IPS DF 6.9 (cell line): ENCODE results near the gene GAS2L1.
"Not testable (repeated sequence)": the region's sequence is repeated elsewhere in the genome, so short reads cannot be mapped to it uniquely, and the experiment has no call there.

Experiments used
- DNase-seq: peaks from one replicate; pipeline ENCODE4 v3.0.0-alpha.2; 2013; ENCODE audit warnings: low read depth, low spot score
- H3K27ac ChIP-seq: one replicate; pipeline ENCODE4 v1.5.1; 2013; ENCODE audit warnings: low read length, control low read depth
- H3K27me3 ChIP-seq: 2 replicates; pipeline ENCODE4 v1.6.1; 2013; ENCODE audit warnings: mild to moderate bottlenecking, low read length; ENCODE audit not compliant: control insufficient read depth, insufficient read depth
- H3K36me3 ChIP-seq: 2 replicates; pipeline ENCODE4 v1.6.1; 2013; ENCODE audit warnings: low read length; ENCODE audit not compliant: control insufficient read depth, insufficient read depth
- H3K4me1 ChIP-seq: 2 replicates; pipeline ENCODE4 v1.6.1; 2013; ENCODE audit warnings: low read length; ENCODE audit not compliant: control insufficient read depth, insufficient read depth
- H3K4me3 ChIP-seq: 2 replicates; pipeline ENCODE4 v1.5.1; 2013; ENCODE audit warnings: mild to moderate bottlenecking, low read length
- H3K9me3 ChIP-seq: 2 replicates; pipeline ENCODE4 v1.6.1; 2013; ENCODE audit warnings: low read length, inconsistent platforms; ENCODE audit not compliant: control insufficient read depth, insufficient read depth
- WGBS: extraction: QIAGEN DNeasy Blood & Tissue Kit; methylation state at CpG from one replicate; pipeline ENCODE4 v1.1.7; 2013; ENCODE audit warnings: mixed read lengths, missing lambda C conversion rate; ENCODE audit not compliant: insufficient read length, insufficient coverage; 5-methylcytosine and 5-hydroxymethylcytosine counted together

The GAS2L1 gene

DNA sequence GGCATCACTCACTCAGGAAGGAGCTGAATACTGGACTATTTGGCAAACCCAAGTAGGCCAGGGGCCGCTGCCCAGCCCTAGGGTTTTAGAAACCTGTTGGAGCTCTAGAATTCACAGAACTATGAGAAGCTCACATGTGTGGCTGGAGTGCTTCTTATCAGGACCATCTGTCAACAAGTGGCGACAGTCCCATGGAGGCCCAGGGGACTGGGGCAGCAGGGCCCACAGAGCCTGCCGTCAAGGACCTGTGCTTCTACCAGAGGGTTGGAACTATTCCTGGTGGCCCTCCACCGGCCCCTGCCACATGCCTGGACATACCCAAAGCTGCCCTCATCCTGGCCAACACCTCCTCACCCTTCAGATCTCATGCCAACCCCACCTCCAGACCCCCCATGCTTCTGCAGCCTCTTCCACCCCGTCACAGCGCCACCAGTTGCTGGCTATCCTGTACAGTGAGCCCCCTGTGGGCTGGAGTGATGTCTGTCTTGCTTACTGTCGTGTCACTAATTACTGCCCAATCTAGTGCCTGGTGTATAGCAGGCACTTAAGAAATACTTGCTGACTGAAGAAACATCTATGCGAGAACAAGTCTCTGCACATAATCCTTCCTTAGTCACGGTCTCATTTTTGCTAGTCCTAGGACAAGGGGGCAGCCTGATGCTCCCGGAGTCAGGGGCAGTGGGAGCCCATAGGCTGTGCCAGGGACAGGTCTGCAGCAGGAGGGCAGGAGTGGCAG, 36.3 kb downstream of the GAS2L1 start:
- no peaks in the 10 kb centered on the region for H3K27me3 ChIP-seq
- WGBS = no CpG with 5 or more reads among the region's 10 CpGs
- no peaks in the 10 kb centered on the region for H3K4me1 ChIP-seq
- no peak for DNase-seq
- H3K9me3 ChIP-seq = no peaks in the 10 kb centered on the region
- no peak overlapping the region for H3K27ac ChIP-seq
- peaks cover 32% of the 10 kb centered on the region for H3K36me3 ChIP-seq
- no peak overlapping the region for H3K4me3 ChIP-seq

- peaks cover 32% of the 10 kb centered on the region for H3K36me3 ChIP-seq
- no peak overlapping the region for H3K4me3 ChIP-seq
- no CpG with 5 or more reads among the region's 7 CpGs for WGBS
- DNase-seq = no peak
- H3K4me1 ChIP-seq = no peaks in the 10 kb centered on the region
- no peaks in the 10 kb centered on the region for H3K9me3 ChIP-seq
- H3K27ac ChIP-seq = no peak overlapping the region
- H3K27me3 ChIP-seq = no peaks in the 10 kb centered on the region
Observed at GRCh38 chr22:29343313-29343805, 36.9 kb downstream of the GAS2L1 start.

DNA sequence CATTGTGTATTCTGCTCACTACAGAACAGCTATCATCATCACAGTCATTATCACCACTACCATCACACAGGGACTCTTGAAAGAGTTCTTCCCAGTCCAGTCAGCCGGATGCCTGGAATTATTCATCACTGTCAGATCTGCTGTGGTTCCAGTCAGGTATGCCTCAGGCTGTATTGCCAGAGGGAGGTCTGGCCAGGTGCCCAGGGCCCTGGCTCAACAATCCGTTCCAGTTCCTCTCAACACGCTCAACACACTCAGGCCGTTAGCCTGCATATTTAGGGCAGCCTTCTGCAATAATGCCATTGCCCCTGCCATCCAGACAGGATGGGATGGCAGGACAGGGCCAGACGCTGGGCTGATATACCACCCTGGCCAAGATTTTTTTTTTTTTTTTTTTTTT, 37.7 kb downstream of the GAS2L1 start:
- no peaks in the 10 kb centered on the region for H3K27me3 ChIP-seq
- no peak for DNase-seq
- no peaks in the 10 kb centered on the region for H3K9me3 ChIP-seq
- WGBS = no CpG with 5 or more reads among the region's 5 CpGs
- no peak overlapping the region for H3K27ac ChIP-seq
- H3K4me3 ChIP-seq = no peak overlapping the region
- H3K36me3 ChIP-seq = peaks cover 29% of the 10 kb centered on the region
- no peaks in the 10 kb centered on the region for H3K4me1 ChIP-seq

- DNase-seq, H3K9me3 ChIP-seq, H3K4me3 ChIP-seq, H3K4me1 ChIP-seq, H3K27me3 ChIP-seq, H3K27ac ChIP-seq: not testable (repeated sequence)
- no CpG with 5 or more reads among the region's 5 CpGs for WGBS
- H3K36me3 ChIP-seq = peaks cover 31% of the 10 kb centered on the region
Observed at GRCh38 chr22:29344889-29345288, 38.4 kb downstream of the GAS2L1 start.

DNA sequence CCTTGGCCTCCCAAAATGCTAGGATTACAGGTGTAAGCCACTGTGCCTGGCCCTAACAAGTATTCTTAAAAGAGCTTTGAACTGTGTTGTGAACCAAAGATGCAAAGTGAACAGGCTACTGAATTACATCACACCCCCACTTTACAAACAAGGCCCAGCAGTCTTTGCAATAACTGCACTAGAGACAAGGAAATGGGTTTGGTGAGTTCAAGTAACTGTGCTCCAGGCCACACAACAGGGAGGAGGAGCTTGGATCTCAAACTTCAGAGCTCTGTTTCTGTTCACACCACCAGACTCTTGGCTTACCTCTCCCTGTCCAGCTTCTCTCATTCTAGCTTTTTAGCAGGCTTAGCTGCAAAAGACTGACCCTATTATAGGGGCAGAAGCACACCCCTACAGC, 39.5 kb downstream of the GAS2L1 start:
- no peak overlapping the region for H3K4me3 ChIP-seq
- H3K27ac ChIP-seq = no peak overlapping the region
- H3K9me3 ChIP-seq = no peaks in the 10 kb centered on the region
- H3K36me3 ChIP-seq = peaks cover 31% of the 10 kb centered on the region
- H3K4me1 ChIP-seq = no peaks in the 10 kb centered on the region
- H3K27me3 ChIP-seq = no peaks in the 10 kb centered on the region
- no peak for DNase-seq

DNA sequence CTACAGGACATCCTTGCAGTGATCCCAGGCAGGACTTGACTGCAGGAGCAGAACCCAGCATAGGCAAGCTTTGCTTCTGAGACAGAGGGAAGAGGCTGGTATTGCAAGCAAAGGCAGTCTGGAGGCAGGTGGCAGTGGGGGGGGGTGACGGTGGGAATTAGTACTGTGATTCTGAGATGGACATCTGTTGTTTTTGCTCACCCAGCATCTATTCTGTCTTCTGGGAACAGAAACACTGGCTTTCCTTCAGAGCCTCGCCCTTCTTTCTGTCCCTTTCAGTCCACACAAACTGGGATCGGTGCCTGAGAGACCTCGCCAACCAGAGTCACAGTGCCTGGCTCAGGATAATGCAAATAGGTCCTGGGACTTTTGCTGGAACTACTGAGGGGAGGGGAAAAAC, 40.2 kb downstream of the GAS2L1 start:
- no peak overlapping the region for H3K4me3 ChIP-seq
- no CpG with 5 or more reads among the region's 4 CpGs for WGBS
- H3K36me3 ChIP-seq = peaks cover 33% of the 10 kb centered on the region; the same call in 1 of the 2 replicates
- no peak overlapping the region for H3K27ac ChIP-seq
- H3K4me1 ChIP-seq = no peaks in the 10 kb centered on the region
- no peaks in the 10 kb centered on the region for H3K27me3 ChIP-seq
- no peaks in the 10 kb centered on the region for H3K9me3 ChIP-seq
- no peak for DNase-seq

- peaks cover 24% of the 10 kb centered on the region; the same call in 1 of the 2 replicates for H3K36me3 ChIP-seq
- WGBS = no CpG with 5 or more reads among the region's 2 CpGs
- DNase-seq = no peak
Observed at GRCh38 chr22:29348041-29348440, 41.6 kb downstream of the GAS2L1 start.

GRCh38 chr22:29348956-29349355, 42.5 kb downstream of the GAS2L1 start:
- peaks cover 24% of the 10 kb centered on the region; the same call in 1 of the 2 replicates for H3K36me3 ChIP-seq
- DNase-seq = no peak
- no peaks in the 10 kb centered on the region for H3K4me1 ChIP-seq

More at GRCh38 chr22:29348041-29348440, 41.6 kb downstream of the GAS2L1 start:
- Histone ChIP-seq H3K9me3 (no peaks in the 10 kb centered on the region), H3K27ac (no peak overlapping the region), H3K4me1 (no peaks in the 10 kb centered on the region), H3K4me3 (no peak overlapping the region), H3K27me3 (no peaks in the 10 kb centered on the region)

DNA sequence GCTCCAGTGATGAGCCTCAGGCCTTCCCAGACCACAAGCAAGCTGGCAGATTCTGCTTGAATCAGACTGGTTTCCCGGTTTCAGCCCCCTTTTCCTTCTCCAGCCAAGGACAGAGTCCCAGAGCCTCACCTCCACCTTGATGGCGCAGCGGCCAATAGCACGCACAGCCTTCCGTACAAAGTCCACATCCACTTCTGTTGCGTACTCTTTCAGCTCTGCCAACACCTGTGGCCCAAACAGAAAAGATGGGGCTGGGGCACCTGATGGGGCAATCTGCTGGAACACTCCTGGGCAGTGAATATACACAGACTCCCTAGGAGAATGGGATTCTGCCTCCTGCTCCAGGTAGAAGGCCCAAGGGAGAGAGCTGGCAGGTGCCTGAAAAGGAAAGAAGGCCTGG, 44.6 kb downstream of the GAS2L1 start:
- H3K4me3 ChIP-seq = no peak overlapping the region
- H3K27me3 ChIP-seq = no peaks in the 10 kb centered on the region
- WGBS = no CpG with 5 or more reads among the region's 6 CpGs
- peaks cover 27% of the 10 kb centered on the region; the same call in 1 of the 2 replicates for H3K36me3 ChIP-seq
- H3K9me3 ChIP-seq = no peaks in the 10 kb centered on the region
- H3K4me1 ChIP-seq = no peaks in the 10 kb centered on the region; the same call in 1 of the 2 replicates
- H3K27ac ChIP-seq = no peak overlapping the region
- no peak for DNase-seq

More at GRCh38 chr22:29348956-29349355, 42.5 kb downstream of the GAS2L1 start:
- no CpG with 5 or more reads among the region's 18 CpGs for WGBS
- Histone ChIP-seq H3K27ac (no peak overlapping the region), H3K9me3 (no peaks in the 10 kb centered on the region), H3K4me3 (no peak overlapping the region), H3K27me3 (no peaks in the 10 kb centered on the region)

- no peak for DNase-seq
- Histone ChIP-seq H3K9me3 (no peaks in the 10 kb centered on the region), H3K27me3 (no peaks in the 10 kb centered on the region), H3K4me3 (no peak overlapping the region), H3K4me1 (no peaks in the 10 kb centered on the region; the same call in 1 of the 2 replicates), H3K27ac (no peak overlapping the region), H3K36me3 (peaks cover 27% of the 10 kb centered on the region; the same call in 1 of the 2 replicates)
- no CpG with 5 or more reads among the region's 9 CpGs for WGBS
Observed at GRCh38 chr22:29351891-29352290, 45.4 kb downstream of the GAS2L1 start.

GRCh38 chr22:29352778-29353177, 46.3 kb downstream of the GAS2L1 start:
- H3K9me3 ChIP-seq = no peaks in the 10 kb centered on the region
- no peaks in the 10 kb centered on the region for H3K27me3 ChIP-seq
- H3K36me3 ChIP-seq = peaks cover 24% of the 10 kb centered on the region; the same call in 1 of the 2 replicates
- no peak for DNase-seq
- H3K4me1 ChIP-seq = no peaks in the 10 kb centered on the region; the same call in 1 of the 2 replicates
- no peak overlapping the region for H3K27ac ChIP-seq
- no CpG with 5 or more reads among the region's 9 CpGs for WGBS
- H3K4me3 ChIP-seq = no peak overlapping the region
